HG03571 (cell line): ENCODE data around the gene GPR78.

Experiments
- ATAC-seq: cut with Tn5 transposase; IDR thresholded peaks from one replicate; pipeline ENCODE4 v1.9.1; 2021; ENCODE audit not compliant: unreplicated experiment

The GPR78 gene

DNA sequence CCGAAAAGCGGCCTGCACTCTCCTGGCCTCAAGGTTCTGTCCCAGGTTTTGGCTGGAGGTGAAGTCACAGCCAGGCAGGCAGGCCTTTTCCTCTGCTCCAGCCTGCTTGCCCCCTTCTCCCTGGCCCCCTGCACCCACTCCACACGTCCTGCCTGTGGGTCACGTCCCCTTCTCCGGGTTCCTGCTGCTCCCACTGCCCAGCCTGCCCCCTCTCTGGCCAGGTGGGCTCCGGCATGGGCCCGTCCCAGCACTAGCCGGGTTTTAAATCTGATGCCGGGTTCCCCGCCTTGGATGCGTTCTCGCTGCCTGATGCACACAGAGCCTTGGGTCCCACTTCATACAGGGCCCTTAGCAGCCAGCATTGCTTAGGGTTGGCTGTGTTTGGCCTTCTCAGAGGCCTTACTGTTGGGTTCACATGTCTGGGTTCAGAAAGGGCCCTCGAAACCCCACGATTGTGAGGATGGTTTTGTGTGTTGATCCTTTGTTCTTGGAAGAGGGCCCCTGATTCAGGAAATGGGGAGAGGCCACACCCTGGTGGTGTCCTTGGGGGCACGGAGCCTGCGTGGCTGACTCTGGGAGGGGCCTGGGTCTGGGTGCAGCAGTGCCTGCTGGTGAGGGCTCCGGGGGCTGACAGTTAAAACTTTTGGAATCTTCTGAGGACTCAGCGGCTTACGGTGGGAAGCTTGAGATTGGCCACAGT lies 18.3 kb downstream of the GPR78 start:
- no peak for ATAC-seq

DNA sequence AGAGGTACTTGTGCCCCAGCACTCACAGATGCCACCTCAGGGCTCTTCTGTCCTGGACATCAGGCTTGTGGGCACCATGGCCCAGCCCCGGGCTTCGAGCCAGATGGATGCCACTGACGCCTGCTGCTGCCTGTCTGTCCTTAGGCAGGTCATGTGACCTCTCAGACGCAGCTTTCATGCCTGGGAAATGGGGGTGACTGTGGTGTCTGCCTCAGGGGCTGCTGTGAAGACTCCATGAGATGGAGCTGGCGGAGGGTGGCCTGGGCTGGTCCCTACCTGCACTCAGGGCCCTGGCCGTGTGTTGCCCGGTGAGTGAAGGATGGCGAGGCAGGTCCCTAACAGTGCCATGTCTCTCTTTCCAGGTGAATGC lies 18.9 kb downstream of the GPR78 start:
- no peak for ATAC-seq

DNA sequence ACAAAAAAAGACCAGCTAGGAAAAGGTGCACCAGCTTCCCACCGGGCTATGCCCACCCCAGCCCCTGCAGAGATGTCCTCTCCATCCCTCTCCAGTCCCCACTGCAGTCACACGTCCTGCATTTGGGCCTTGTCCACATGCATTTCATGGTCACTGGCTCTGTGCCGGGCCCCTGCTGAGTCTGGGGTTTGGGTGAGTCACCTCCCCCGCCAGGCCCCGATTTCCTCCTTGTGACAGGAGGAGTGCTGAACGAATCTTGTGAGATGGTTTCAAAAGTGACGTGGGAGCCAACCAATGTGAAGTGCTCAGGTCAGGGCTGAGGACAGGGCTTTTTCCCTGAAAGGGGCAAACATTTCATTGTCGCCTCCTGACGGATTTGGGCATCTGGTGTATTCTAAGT lies 19.5 kb downstream of the GPR78 start:
- ATAC-seq, result no peak

DNA sequence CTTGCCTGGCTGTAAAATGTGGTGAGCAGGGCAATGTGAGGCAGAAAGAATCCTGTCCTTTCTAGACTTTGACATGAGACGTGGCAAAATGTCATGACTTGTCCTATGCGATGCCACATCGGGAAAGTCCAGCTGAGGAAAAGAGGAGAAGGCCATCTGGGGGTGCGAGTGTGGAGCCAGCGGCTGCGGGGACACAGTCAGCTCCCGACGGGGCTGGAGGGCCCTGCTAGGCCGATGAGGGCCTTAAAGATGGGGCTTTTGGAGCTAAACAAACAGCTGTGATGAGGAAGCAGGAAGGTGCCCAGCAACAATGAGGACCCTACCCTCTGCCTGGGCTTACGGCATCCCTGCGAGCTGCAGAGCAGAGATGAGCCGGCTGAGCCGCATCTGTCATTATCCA lies 20.1 kb downstream of the GPR78 start:
- no peak for ATAC-seq

GRCh38 chr4:8600686-8601085 lies 20.5 kb downstream of the GPR78 start:
- ATAC-seq, result no peak

DNA sequence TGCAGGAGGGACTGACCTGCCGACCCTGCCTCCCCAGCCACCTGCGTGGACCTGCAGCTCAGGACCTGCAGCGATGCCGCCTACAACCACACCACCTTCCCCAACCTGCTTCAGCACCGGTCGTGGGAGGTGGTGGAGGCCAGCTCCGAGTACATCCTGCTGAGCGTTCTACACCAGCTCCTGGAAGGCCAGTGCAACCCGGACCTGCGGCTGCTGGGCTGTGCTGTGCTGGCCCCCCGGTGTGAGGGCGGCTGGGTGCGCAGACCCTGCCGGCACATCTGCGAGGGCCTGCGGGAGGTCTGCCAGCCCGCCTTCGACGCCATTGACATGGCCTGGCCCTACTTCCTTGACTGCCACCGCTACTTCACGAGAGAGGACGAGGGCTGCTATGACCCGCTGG lies 20.9 kb downstream of the GPR78 start:
- no peak for ATAC-seq

DNA sequence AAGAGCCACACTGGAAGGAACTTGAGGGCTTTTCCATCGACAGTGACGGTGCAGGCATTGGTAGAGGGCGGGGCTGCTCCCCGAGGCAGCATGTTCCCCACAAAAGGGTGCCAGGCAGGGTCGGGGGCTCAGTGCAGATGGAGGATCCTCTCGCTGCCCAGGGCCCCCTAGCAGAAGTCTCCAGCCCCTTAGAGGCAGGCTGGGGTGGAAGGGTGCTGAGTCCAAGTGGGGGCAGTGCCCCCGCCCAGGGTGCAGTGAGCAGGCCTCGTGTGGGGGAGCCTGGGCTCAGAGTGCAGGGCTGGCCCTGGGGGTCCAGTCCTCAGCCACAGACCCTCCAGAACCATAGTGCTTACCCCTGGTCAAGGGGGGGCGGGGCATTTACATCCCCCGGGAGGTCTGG lies 21.4 kb downstream of the GPR78 start:
- no peak for ATAC-seq

DNA sequence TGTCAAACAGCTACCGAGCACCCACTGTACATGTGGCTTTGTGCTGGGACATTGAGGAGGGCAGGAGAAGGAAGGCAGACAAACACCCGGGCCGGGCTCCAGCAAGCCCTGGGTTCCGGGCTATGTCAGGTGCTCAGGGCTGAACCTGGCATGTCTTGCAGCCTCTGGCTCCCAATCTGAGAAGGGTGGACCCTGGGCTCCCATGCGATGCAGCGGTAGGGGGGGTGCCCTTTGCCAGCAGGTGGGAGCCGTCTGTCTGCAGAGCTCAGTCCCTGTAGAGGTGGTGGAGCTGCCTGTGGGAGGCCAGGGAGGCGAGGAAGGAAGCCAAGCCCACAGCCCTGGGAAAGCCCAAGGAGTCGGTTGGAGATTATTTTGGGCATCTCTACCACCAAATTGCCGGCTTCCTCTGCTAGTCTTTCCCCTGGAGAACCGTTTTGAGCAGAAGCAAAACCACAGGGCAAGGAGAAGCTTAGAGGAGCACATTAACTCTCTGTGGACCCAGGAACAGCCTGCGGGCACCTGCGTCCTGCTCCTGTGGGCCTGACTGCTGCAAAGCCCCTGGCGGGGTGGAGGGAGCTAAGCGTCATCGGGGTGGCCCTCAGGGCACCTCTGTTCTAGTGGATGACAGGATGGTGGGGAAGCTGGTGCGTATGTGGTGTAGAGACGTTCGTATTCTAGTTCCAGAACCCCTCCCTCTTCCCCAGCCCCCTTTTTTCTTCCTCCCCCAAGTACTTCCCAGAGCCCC lies 22.7 kb downstream of the GPR78 start:
- ATAC-seq, result no peak

- no peak for ATAC-seq
These were observed 23.7 kb downstream of the GPR78 start for GRCh38 chr4:8603931-8604330.

DNA sequence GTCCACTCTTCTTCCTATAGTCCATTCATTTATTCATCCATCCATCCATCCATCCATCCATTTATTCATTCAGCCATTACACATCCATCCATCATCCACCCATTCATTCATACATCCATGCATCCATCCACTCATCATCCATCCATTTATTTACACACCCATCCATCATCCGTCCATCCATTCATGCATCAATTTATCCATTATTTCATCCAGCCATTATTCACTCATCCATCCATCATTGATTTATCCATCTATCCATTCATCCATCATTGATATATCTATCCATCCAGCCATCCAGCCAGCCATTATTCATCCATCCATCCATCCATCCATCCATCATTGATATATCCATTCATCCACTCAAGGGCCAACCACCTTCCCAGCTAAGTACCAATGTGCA lies 25.1 kb downstream of the GPR78 start:
- no peak for ATAC-seq

- no peak for ATAC-seq
These were observed 26.3 kb downstream of the GPR78 start for GRCh38 chr4:8606476-8606875.

DNA sequence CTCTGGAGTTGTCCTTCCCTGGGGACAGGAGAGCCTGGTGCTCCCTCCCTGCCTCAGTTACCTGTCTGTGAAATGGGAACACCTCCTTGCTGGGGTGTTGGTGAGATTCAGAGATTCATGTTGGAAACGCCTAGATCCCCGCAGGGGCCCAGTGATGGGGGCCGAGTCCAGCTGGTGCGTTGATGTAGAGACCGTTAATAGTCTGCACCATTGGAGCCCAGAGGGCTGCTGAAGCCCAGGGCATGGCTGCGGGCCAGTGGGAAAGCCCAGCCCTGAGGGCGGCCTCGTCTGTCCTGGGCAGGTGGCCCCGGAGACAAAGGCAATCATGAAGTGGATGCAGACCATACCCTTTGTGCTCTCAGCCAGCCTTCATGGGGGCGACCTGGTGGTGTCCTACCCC lies 26.8 kb downstream of the GPR78 start:
- no peak for ATAC-seq

GRCh38 chr4:8607603-8608481 lies 27.6 kb downstream of the GPR78 start:
- no peak for ATAC-seq

DNA sequence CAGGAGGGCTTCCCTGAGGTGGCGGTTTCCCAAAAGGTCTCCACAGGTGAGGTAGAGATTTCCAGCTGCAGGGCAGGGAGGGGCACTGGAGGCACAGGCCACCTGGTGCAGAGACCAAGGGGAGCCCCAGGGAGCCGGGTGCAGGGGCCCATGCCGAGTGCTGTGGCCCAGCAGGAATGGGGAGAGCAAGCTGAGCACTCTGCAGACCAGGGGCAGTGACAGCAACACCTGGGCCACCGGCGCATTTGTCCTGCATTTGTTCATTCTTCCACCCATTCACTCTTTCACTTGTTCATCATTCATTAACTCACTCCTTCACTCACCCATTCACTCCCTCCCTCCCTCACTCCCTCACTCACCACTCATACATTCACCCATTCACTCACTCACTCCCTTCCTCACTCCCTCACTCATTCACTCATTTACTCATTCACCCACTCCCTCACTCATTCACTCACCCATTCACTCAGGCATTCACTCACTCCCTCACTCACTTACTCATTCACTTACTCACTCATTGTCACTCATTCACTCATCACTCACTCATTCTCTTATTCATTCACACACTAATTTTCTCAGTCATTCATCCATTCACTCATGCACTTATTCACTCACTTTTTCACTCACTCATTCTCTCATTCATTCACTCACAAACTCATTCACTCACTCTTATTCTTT lies 28.7 kb downstream of the GPR78 start:
- ATAC-seq, result no peak

DNA sequence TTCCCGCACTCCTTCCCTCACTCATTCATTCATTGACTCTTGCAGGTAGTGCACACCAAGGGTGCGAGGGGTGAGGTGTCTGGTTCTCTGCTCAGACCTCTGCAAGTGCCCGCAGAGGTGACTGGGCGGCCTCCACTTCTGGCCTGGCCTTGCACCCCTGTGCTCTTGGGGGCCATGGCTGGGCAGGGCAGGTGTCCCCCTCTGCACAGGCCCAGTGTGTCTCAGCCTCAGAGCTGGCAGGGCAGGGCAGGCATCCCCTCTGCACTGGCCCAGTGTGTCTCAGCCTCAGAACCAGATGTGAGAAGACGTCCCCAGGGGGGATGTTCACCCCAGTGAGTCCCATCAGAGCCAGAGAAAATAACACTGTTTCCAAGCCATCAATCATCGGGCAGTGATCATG lies 29.2 kb downstream of the GPR78 start:
- ATAC-seq, result no peak

DNA sequence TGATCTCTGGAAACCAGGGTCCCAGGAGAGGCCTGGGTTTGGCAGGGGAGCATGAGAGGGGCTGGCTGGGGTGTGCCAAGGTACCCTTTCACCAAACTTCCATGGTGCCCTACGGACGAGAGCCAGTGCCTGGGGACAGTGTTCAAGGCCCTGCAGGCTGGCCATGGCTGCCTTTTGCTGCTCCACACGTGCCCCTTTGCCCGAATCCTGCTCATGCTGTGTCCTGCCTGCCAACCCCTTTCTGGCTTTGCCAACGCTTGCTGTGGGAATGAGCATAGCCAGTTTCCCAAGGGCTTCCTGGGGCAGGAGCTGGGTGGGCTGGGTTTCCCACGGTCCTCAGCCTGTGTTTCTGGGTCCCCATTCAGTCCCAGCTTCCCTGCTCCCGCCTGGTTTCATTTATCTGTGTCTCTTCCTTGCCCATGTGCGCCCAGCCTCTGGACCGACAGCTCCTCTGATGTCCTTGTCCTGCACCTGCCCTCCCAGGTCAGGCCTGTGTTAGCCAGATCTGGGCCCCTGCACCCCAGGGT lies 29.7 kb downstream of the GPR78 start:
- ATAC-seq, result no peak

- no peak for ATAC-seq
These were observed 30.8 kb downstream of the GPR78 start for GRCh38 chr4:8610858-8611616.

DNA sequence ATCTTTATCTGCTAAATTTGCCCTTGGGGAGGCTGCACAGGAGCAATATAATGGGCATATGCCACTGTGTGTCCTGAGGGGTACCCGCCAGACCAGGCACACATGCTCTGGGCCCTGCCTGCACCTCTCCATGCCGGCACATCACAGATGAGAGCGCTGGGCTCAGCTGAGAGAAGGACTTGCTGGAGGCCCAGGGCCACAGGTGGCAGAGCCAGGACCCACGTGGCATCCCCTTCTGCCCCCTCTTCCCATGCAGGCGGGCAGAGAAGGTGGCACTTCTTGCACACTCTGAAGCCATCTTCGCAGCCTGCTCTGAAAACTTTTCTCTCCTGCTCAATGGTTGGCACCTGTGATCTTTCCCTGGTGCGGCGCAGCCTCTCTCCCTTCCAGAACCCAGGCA lies 32.5 kb downstream of the GPR78 start:
- no peak for ATAC-seq

- no peak for ATAC-seq
These were observed 33.5 kb downstream of the GPR78 start for GRCh38 chr4:8613421-8614364.
